Spleen (tissue), 7 donors: ENCODE data around the gene ANO7.

ENCODE experiments used
- CTCF ChIP-seq, 11 experiments: fragments of 200-600 bp in 7 of 11; fragments of 450-650 bp in 4 of 11; sonication (generic) in 4 of 11; IDR thresholded peaks in 8 of 11; conservative IDR thresholded peaks in 3 of 11; 1 replicate in 7 of 11; 2 replicates in 4 of 11; pipeline versions ENCODE4 v1.4.0 to v1.8.0; 2016 to 2021; ENCODE audit warnings: antibody characterized with exemption in 11 of 11, inconsistent platforms in 4 of 11, mild to moderate bottlenecking in 1 of 11
- POLR2A ChIP-seq, 3 donors: fragments of 450-650 bp; IDR thresholded peaks; one replicate each; pipeline ENCODE4 v1.5.1; 2017; ENCODE audit warnings: antibody characterized with exemption in 3 of 3, mild to moderate bottlenecking in 1 of 3
- donor health status: DM: no; HTN: no; CAD: no; lungs with moderate emphysema.
- donor health status: DM: no; HTN: no; CAD: no.
- donor health status: DM: no; HTN: no; CAD: no.

DNA sequence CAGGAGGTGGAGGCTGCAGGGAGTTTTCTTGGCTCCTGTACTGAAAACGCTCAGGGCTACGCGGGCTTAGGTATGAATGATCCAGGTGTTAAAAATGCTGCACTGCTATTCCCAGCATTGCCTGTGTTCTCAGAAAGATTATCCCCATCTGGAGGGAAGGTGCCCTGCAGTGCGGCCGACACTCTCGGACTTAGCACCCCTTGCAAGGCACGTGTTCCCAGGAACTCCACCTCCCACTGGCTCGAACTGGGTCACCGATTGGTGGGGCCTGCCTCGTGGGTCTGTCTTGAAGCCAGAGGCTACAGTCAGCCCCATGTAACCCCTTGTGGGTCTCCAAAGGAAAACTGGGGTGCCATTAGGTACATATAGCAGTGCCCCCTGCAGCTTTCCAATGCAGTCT is 25.7 kb downstream of the ANO7 start:
- TF ChIP-seq CTCF (IDR thresholded peaks at IDR 0.05 in 8 of 11, conservative IDR thresholded peaks at IDR 0.05 in 3 of 11) (no peak), POLR2A (IDR thresholded peaks at IDR 0.05) (no peak)
